WTC11 (cell line): ENCODE measurements around the gene WDR54. TPM values are rescaled to one million over a fixed set of nuclear protein-coding genes. Genes with fewer than 3 reads are reported as not detected.

Experiments used
- ATAC-seq: fragments of 200-7000 bp; cut with Tn5 transposase; 2 replicates; pipeline ENCODE4 v1.10.0; 2021; ENCODE audit warnings: mild to moderate bottlenecking, moderate library complexity
- CTCF ChIA-PET: fragments of 300-600 bp; sonication (Branson Sonifier 250); formaldehyde crosslinking; loops from one replicate; lab custom pipeline; 2021; ENCODE audit warnings: antibody characterized with exemption; lab: Charles Lee
- POLR2A ChIA-PET: fragments of 350-600 bp; sonication (Branson Sonifier 250); formaldehyde crosslinking; loops from one replicate; lab custom pipeline; 2021; ENCODE audit warnings: antibody characterized with exemption; lab: Charles Lee
- DNase-seq: peaks from one replicate; pipeline ENCODE4 v3.0.0; 2021; ENCODE audit warnings: low spot score
- H3K27ac Mint-ChIP-seq: 2 replicates; pipeline ENCODE4 v1.8.0; 2021; ENCODE audit warnings: mixed read lengths
- H3K27me3 Mint-ChIP-seq: 2 replicates; pipeline ENCODE4 v1.8.0; 2021; ENCODE audit warnings: low read depth, mild to moderate bottlenecking, moderate library complexity, mixed read lengths
- H3K36me3 Mint-ChIP-seq: 2 replicates; pipeline ENCODE4 v1.8.0; 2021; ENCODE audit warnings: mixed read lengths
- H3K4me1 Mint-ChIP-seq: 2 replicates; pipeline ENCODE4 v1.8.0; 2022; ENCODE audit warnings: mixed read lengths
- H3K4me3 Mint-ChIP-seq: 2 replicates; pipeline ENCODE4 v1.8.0; 2021; ENCODE audit warnings: mild to moderate bottlenecking, moderate library complexity, mixed read lengths
- H3K9me3 Mint-ChIP-seq: 2 replicates; pipeline ENCODE4 v1.8.0; 2021; ENCODE audit warnings: mixed read lengths
- ATF1 ChIP-seq: sonication (generic); formaldehyde crosslinking; IDR thresholded peaks from 2 replicates; pipeline ENCODE4 v1.8.1; 2023; ENCODE audit warnings: mild to moderate bottlenecking, moderate library complexity, missing genetic modification reagents
- E2F5 ChIP-seq: sonication (generic); formaldehyde crosslinking; IDR thresholded peaks from 2 replicates; pipeline ENCODE4 v1.8.1; 2022; ENCODE audit warnings: mild to moderate bottlenecking, moderate library complexity, missing genetic modification reagents
- ERG ChIP-seq: fragments of 250-450 bp; sonication (Bioruptor Pico); IDR thresholded peaks from 2 replicates; pipeline ENCODE4 v1.8.0; 2021; ENCODE audit warnings: mild to moderate bottlenecking
- NR2C2 ChIP-seq: sonication (generic); formaldehyde crosslinking; IDR thresholded peaks from 2 replicates; pipeline ENCODE4 v1.8.0; 2022; ENCODE audit warnings: mild to moderate bottlenecking, missing genetic modification reagents
- RORB ChIP-seq: fragments of 250-450 bp; sonication (Bioruptor Pico); IDR thresholded peaks from 2 replicates; pipeline ENCODE4 v1.9.0; 2021; ENCODE audit warnings: mild to moderate bottlenecking
- SP1 ChIP-seq: sonication (generic); formaldehyde crosslinking; conservative IDR thresholded peaks from 2 replicates; pipeline ENCODE4 v1.8.1; 2022; ENCODE audit warnings: missing genetic modification reagents
- USF1 ChIP-seq: sonication (generic); formaldehyde crosslinking; IDR thresholded peaks from 2 replicates; pipeline ENCODE4 v1.8.0; 2022; ENCODE audit warnings: mild to moderate bottlenecking, missing genetic modification reagents
- ZNF219 ChIP-seq: sonication (generic); formaldehyde crosslinking; IDR thresholded peaks from 2 replicates; pipeline ENCODE4 v1.8.0; 2023; ENCODE audit warnings: missing genetic modification reagents, mild to moderate bottlenecking, borderline replicate concordance
- ZNF281 ChIP-seq: sonication (generic); formaldehyde crosslinking; IDR thresholded peaks from 2 replicates; pipeline ENCODE4 v1.8.0; 2023; ENCODE audit warnings: mild to moderate bottlenecking, missing genetic modification reagents
- ZNF416 ChIP-seq: fragments of 250-450 bp; sonication (Bioruptor Pico); IDR thresholded peaks from 2 replicates; pipeline ENCODE4 v1.9.0; 2021; ENCODE audit warnings: mild to moderate bottlenecking, inconsistent platforms
- total RNA-seq: library from RNA; stranded (reverse); gene quantifications from 3 replicates; pipeline ENCODE4 v1.2.3, GENCODE V29; 2021
- TF ChIP-seq, protein P1 (sequence below): sonication (generic); formaldehyde crosslinking; conservative IDR thresholded peaks from 2 replicates; pipeline ENCODE4 v1.8.1; 2023; ENCODE audit warnings: mild to moderate bottlenecking, low read depth, missing genetic modification reagents, moderate library complexity
- TF ChIP-seq, protein P2 (sequence below): sonication (generic); formaldehyde crosslinking; IDR thresholded peaks from 2 replicates; pipeline ENCODE4 v1.8.1; 2023; ENCODE audit warnings: mild to moderate bottlenecking, moderate library complexity, missing genetic modification reagents

Gene WDR54
- total RNA-seq, 1 experiment from 2014 or later = 55.2 TPM

DNA sequence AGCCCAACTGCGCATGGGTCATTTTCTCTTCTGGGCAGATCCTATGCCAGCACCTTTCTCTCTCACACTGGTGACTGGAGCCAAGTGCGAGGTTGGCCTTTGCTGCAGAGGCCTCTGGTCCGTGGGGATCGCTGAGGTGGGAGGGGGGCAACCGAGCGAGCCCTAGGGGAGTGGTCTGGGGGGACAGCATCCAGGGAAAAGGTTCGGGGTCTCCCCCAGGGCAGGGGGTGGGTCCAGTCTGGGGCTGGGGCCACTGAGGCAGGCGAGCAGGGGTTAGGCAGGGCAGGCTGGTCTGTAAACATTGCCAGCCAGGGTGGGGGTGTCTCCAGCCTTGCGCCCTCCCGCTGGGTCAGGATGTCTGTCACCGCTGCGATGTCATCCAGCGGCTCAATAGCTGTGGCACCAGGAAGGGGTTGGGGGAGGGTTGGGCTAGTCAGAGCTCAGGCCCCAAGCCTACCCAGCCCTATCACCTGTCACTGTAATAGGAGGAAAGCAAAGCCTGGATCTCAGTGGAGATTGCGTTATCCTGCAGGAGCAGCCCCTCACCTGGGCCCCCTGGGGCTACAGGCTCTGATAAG, 4.7 kb downstream of the WDR54 start:
- TF ChIP-seq ZNF416 (CRISPR knock-in tag) = no peak
- no peak for TF ChIP-seq ERG (CRISPR knock-in tag)
- TF ChIP-seq NR2C2 (CRISPR knock-in tag) = no peak
- TF ChIP-seq SP1 (CRISPR knock-in tag) = no peak
- TF ChIP-seq ZNF281 (CRISPR knock-in tag) = no peak
- TF ChIP-seq E2F5 = no peak
- TF ChIP-seq RORB (CRISPR knock-in tag) = no peak
- TF ChIP-seq ATF1 (CRISPR knock-in tag) = no peak
- TF ChIP-seq, protein P1, sequence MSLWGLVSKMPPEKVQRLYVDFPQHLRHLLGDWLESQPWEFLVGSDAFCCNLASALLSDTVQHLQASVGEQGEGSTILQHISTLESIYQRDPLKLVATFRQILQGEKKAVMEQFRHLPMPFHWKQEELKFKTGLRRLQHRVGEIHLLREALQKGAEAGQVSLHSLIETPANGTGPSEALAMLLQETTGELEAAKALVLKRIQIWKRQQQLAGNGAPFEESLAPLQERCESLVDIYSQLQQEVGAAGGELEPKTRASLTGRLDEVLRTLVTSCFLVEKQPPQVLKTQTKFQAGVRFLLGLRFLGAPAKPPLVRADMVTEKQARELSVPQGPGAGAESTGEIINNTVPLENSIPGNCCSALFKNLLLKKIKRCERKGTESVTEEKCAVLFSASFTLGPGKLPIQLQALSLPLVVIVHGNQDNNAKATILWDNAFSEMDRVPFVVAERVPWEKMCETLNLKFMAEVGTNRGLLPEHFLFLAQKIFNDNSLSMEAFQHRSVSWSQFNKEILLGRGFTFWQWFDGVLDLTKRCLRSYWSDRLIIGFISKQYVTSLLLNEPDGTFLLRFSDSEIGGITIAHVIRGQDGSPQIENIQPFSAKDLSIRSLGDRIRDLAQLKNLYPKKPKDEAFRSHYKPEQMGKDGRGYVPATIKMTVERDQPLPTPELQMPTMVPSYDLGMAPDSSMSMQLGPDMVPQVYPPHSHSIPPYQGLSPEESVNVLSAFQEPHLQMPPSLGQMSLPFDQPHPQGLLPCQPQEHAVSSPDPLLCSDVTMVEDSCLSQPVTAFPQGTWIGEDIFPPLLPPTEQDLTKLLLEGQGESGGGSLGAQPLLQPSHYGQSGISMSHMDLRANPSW (CRISPR knock-in tag) = no peak
- TF ChIP-seq ZNF219 = no peak
- TF ChIP-seq, protein P2, sequence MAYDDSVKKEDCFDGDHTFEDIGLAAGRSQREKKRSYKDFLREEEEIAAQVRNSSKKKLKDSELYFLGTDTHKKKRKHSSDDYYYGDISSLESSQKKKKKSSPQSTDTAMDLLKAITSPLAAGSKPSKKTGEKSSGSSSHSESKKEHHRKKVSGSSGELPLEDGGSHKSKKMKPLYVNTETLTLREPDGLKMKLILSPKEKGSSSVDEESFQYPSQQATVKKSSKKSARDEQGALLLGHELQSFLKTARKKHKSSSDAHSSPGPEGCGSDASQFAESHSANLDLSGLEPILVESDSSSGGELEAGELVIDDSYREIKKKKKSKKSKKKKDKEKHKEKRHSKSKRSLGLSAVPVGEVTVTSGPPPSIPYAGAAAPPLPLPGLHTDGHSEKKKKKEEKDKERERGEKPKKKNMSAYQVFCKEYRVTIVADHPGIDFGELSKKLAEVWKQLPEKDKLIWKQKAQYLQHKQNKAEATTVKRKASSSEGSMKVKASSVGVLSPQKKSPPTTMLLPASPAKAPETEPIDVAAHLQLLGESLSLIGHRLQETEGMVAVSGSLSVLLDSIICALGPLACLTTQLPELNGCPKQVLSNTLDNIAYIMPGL = no peak
- POLR2A ChIA-PET = interaction anchor here (1.0 kb wide), 1 partner anchor 14 kb away, joined by 3 read pairs; no protein-coding TSS in a partner anchor
- Mint-ChIP-seq H3K27ac (no peak overlapping the region), H3K4me3 (no peak overlapping the region), H3K4me1 (peaks cover 11% of the 10 kb centered on the region), H3K27me3 (peaks cover 21% of the 10 kb centered on the region), H3K9me3 (no peaks in the 10 kb centered on the region), H3K36me3 (peaks cover 56% of the 10 kb centered on the region)
- ATAC-seq (no peak), DNase-seq (no peak)
- CTCF ChIA-PET = interaction anchor here (1.1 kb wide), 1 partner anchor 91 kb away, joined by 4 read pairs; no protein-coding TSS in a partner anchor

DNA sequence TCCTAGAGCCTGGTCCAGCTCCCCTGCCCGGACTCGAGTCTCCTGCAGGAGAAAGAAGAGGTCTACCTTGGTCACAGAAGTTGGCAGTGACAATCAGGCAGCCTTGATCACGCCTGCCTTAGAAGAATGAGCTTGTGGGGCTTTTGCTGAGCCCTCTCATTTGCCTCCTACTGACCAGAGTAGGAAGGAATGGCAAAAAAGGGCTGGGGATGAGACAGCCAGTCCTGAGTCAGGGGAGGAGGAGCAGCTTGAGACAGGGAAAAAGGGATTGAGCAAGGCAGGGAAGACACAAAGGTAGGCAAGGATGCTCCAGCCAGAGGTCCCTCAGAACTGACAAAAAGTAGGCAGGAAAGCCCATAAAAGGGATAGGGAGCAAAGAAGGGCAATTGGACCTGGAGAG, 6.0 kb downstream of the WDR54 start:
- Mint-ChIP-seq H3K4me1 (peaks cover 6% of the 10 kb centered on the region), H3K27me3 (peaks cover 16% of the 10 kb centered on the region), H3K27ac (peak overlapping the region; percentile 24; the same call in 1 of the 2 replicates), H3K9me3 (no peaks in the 10 kb centered on the region)
- ATAC-seq (no peak), DNase-seq (no peak)
- CTCF ChIA-PET = no interaction called here
- no peak for TF ChIP-seq USF1 (CRISPR knock-in tag)
- TF ChIP-seq, all 79 proteins: peak for 0
- H3K4me3 Mint-ChIP-seq = no peak overlapping the region
- POLR2A ChIA-PET = no interaction called here
- peaks cover 66% of the 10 kb centered on the region for H3K36me3 Mint-ChIP-seq
